DMS153 treated with DMSO at 0.1 percent for 48 hours (cell line): ENCODE measurements around the gene APOL5.
"Not testable (repeated sequence)": the region's sequence is repeated elsewhere in the genome, so short reads cannot be mapped to it uniquely, and the experiment has no call there.

Experiments used
- DNase-seq: peaks from one replicate; lab custom pipeline; 2025; ENCODE audit not compliant: unreplicated experiment; lab: John Stamatoyannopoulos, UW

APOL5 gene

DNA sequence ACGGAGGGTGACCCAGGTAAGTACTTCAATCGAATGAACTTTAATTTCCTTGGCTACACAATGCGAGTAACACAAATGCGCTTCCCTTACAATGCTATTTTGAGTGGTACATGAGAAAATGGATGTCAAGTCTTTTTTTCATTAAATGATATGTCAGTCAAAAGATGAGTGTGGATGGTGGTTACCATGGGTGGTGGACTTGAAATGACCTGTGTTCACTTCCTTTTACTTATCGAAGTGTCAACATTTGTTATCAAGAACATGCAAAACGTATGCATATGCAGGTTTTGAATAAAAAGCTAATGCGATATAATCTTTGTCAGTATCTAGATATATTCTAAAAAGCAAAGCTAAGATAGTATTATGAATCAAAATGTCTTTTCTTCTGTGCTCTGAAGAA, 8.8 kb upstream of the APOL5 start:
- no peak for DNase-seq

DNA sequence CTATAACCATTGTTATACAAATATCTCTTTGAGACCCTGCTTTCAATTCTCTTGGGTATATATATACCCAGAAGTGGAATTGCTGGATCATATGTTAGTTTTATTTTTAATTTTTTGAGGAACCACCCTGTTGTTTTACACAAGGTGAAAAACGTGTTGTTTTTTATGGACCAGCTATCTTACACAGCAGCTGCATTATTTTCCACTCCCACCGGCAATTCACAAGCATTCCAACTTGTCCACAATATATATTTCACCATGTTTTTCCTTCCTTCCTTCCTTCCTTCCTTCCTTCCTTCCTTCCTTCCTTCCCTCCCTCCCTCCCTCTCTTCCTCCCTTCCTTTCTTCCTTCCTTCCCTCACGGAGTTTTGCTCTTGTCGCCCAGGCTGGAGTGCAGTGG, 6.3 kb upstream of the APOL5 start:
- no peak for DNase-seq

DNA sequence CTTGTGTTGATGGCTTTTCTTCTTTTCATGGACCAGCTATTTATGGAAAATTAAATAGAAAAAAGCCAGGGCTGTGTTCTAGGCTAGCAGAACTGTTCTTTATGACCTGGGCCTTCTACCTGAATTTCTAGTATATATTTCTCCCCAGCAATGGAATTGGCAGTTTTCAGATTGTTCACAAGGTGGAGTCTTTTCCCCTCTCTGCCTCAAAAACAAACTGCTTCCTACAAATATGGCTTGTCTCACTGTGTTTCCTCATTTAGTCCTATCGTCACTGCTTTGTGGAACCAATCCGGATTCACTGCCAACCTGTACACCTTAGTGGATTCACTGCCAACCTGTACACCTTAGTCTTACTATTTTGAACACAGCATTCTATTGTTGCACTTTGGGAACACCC, 5.0 kb upstream of the APOL5 start:
- no peak for DNase-seq

DNA sequence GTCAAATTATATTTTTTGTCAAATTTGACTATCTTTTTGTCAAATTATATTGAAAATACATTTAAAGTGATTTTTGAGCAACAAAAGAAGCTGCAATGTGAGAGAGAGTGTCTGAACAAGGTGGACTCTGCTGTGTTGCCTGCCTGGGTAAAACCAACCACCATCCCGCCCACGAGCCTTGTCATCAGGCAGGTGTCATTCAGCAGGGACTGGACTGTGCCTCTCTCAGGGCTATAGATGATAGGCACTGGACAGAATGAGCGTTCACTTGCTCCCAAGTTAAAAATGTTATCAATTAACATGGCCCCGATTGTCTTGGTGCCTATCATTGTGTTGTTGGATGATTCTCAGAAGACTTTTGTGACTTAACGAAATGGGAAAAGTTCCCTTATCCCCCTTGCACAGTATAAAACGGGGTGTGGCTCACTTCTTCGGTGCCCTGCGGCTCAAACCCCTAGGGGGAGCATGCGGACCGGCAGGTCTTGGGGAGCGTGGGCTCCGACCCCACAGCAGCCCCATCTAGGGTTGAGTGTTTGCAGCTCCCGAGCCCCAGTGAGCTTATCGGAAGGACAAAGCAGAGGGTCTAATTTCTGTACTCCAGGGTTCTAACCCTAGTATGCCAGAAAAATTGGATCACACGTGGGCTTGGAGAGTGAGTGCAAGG, 1.7 kb downstream of the APOL5 start:
- DNase-seq: no peak

DNA sequence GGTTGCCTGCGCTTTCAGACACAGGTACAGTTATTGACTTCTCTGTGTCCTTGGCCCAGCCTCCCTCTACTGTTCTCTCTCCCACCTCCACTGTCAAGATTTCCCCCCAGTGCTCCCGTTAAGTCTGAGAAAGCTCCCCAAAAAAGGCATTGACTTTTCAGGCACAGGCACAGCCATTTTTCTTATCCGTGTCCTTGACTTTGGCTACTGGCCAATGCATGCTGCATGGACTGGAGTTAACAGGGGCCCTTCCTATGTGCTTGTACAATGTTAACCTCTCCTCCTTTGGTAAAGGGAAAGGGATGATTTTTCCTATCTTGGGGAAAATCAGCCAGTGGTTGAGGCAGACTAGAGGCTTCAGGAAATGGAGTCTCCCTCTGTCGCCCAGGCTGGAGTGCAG, 4.3 kb downstream of the APOL5 start:
- DNase-seq: no peak

DNA sequence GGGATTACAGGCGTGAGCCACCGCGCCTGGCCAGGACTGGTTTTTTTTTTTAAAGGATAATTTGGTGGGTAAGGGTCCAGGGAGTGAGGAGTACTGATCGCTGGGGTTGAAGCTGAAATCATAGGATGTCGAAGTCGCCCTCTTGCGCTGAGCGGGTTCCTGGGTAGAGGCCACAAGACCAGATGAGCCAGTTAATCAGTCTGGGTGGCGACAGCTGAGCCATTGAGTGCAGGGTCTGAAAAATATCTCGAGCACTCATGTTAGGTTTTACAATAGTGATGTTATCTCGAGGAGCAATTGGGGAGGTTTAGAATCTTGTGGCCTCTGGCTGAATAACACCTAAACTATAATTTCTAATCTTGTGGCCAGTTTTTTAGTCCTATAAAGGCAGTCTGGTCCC, 7.8 kb downstream of the APOL5 start:
- DNase-seq: no peak

DNA sequence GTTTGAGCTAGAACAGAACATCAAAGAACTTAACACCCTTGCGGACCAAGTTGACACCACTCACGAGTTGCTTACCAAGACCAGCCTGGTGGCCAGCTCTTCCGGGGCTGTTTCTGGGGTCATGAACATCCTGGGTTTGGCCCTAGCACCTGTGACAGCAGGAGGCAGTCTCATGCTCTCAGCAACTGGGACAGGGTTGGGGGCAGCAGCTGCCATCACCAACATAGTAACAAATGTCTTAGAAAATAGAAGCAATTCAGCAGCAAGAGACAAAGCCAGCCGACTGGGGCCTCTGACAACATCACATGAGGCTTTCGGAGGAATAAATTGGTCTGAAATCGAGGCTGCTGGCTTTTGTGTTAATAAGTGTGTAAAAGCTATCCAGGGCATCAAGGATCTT, 8.7 kb downstream of the APOL5 start:
- DNase-seq: no peak

DNA sequence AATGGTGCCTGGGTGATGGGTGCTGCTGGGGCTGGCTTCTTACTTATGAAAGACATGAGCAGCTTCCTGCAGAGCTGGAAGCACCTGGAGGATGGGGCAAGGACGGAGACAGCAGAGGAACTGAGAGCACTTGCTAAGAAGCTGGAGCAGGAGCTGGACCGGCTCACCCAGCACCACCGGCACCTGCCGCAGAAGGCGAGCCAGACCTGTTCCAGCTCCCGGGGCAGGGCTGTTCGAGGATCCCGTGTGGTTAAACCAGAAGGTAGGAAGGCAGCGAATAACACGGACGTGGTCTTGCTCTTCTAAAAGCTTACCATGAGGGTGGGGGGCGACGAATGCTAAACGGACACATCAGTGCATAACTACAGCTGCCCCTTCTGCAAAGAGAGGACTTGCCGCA, 9.3 kb downstream of the APOL5 start:
- no peak for DNase-seq

DNA sequence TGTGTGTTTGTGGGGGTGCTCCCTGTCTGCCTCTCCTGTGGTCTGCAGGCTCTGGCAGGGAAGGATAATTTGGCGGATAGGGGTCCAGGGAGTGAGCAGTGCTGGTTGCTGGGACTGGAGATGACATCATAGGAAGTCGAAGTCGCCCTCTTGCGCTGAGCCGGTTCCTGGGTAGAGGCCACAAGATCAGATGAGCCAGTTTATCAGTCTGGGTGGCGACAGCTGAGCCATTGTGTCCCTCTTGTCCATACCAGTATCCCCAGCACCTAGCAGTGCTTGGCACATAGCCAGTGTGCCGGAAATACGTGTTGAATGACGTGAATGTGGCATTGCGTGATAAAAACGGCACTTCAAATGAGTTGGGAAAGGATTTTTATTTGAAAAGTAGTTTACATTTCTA, 9.8 kb downstream of the APOL5 start:
- no peak for DNase-seq

DNA sequence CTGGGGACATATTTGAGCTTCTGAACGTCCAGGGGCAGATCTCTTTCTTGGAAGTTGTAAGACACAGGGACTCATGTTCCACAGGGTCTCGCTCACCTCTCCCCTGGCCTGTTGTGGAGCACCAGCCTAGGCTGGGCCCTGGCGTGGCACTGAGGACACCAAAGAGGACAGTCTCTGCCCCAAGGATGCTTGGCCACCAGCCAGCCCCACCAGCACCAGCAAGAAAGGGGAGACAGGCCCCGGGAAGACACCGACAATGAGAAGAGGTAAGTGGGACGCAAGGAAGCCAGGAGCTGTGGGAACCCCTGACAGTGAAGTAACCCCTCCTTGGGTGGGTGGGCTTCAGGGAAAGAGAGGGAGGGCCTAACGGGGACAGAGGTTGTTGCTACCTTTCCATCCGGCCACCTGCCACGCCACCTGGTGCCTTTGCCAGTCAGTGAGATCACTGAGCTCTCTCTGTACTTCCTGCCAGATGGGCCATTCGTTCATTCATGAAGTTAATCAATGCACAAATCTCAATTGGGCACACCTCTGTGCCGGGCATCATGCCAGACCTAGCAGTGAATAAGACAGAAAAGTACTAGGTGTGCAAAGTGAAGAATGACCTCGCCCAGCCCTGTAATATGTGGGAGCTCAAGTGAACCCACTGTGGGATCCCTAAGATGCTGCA, 11.1 kb downstream of the APOL5 start:
- DNase-seq: peak; percentile 74

DNA sequence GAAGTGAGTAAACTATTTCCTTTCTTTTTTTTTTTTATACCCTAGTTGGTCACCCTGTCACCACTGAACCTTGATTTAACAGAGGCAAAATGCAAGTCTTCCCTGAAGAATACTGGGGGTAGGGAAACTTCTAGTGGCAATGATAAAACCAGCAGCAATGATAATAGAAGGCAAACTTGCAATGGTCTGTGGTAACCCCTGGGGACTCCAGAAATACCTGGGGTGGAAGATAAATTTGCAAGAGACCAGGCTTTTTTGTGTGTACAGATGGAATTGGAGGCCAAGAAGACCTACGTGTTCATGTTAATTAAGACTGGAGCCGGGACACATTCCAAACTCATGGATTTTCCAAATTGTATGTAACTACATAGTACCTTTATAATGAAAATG, 11.6 kb downstream of the APOL5 start:
- no peak for DNase-seq

DNA sequence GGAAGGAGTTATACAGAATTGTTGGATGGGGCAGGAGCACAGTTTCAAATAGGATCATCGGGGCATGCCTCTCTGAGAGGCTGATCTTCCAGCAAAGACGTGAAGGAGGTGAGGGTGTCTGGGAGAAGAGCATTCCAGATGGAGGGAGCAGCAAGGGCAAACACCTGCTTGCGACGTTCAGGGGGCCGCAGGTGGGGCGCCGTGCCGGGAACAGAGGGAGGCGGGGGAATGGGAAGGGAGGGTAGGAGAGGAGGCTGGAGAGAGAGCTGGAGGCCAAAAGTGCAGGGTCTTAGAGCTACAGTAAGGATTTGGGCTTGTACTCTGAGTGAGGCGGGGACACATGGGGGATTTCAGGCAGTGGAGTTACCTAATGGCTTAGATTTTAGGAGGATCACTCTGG, 13.6 kb downstream of the APOL5 start:
- no peak for DNase-seq

DNA sequence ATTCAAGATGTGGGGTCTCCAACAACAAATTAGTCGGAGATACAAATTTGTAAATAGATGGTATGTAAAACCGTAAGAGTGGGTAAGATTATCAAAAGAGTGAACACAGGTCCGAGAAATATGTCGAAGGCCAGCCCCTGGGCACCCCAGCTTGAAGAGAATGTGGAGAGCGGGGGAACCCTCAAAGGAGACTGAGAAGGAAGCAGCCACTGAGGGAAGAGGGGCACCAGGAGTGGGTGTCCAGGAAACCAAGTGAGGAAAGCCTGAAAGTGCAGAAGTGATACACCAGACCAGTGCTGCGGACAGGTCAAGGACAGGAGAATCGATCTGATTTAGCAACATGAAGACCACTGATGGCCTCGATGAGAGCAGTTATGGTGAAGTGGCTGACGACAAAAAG, 14.4 kb downstream of the APOL5 start:
- DNase-seq: no peak

DNA sequence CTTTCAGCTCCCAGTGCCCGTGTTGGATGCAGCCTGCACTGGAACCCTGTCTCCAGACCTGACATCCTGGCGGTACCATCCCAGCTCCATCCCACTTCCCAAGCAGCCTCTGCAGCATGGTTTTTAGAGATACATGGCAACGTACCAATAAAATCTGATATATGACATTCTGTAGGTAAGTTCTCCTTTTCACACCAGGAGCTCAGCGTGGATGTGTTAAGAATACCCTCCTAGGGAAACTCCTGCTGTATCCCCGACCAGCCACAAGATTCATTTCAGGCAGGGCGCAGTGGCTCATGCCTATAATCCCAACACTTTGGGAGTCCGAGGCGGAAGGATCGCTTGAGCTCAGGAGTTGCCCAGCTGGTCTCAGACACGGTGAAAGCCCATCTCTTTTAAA, 15.4 kb downstream of the APOL5 start:
- DNase-seq: no peak

DNA sequence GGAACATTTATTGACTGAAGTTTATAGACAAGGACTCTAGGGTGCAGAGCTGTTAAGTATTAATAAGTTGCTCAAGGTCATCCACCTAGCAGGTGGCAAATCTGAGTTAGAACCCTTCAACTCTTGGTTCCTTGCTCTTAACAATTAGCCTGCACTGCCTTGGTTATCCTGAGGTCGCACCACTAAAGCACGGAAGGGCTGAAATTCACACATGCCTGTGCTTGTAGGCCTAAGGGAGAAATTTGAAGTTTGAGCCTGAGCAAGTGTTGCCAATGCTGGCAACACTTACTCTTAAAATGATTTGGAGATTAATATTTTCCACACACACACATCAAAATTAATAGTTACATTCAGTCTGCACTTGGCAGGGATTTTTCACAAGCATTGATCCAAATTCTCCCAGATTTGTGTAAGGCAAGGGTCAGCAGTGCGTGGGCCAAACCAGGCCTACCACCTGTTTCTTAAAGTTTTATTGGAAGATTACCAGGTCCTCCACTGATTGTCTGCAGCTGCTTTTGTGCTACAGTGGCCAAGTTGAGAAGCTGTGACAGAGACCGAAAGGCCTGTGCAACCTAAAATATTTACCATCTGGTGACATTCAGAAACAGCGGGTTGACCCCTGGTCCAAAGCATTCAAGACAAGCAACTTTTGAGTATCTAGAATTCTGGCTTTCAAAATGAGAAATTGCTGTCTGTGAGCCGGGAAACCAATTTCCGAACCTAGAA, 16.3 kb downstream of the APOL5 start:
- no peak for DNase-seq

DNA sequence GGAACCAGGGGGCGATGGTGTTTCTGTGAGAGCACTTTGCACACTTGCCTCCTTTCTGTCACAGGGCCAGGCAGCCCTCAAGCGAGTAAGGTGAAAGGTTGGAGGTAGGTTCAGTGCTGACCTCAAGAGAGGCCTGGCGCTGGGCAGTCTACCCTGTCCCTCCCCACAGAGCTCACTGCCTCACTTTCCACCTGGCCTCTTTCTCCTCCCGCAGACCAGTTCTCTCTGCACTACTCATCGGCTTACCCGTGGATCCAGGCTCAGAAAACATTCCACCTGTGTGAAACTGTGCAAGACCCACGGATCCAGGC, 16.8 kb downstream of the APOL5 start:
- no peak for DNase-seq

DNA sequence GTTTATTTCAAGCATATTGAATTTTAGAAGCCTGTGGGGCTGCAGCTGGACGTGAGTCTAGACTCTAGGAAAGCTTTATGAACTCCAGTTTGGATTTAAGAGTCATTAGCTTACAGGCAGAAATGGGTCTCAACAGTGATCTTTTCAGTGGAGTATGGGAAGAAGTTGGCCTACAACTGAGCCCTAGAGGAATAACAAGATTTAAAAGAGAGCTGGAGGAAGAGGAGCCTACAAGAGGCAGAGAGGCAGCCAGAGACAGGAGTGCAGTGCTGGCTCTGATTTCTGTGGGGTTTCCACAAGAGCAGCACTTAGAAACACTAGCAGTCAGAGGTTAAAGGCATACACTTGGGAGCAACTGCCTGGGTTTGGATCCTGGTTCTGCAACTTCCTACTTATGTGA, 17.9 kb downstream of the APOL5 start:
- DNase-seq: no peak

DNA sequence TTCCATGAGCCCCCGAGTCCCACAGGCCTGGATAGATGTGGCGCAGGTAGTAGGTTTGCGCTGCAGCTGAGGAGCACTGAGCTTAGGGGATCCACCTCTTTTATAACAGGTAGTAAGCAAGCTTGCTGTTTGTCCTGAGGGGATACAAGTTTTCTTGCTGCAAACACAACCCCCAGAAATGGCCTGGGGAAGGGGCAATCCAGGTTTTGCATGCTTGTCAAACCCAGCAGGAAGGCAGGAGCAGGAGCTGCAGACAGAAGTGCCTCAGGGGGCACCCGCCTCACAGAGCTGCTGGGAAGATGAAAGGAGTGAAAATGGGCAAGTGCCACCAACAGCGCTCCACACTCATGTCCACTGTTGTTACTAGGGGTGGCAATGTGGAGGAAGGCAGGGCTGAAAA, 18.5 kb downstream of the APOL5 start:
- DNase-seq: no peak

DNA sequence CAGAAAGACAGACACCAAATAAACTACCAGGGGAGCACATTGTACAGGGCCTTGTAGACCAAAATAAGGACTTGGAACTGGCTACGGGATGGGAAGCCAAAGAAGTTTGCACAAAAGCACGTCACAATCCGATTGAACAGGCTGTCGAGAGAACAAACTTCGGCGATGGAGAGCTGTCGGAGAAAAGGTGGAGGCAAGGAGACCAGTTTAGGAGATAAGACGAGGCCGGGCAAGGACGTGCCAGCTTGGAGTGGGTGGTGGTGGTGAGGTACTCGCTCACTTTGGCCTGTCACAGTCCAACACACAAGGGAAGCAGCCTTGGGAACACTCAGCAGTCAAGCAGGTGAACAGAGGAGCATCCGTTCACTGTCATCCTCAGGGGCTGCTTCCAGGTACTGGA, 19.0 kb downstream of the APOL5 start:
- no peak for DNase-seq

DNA sequence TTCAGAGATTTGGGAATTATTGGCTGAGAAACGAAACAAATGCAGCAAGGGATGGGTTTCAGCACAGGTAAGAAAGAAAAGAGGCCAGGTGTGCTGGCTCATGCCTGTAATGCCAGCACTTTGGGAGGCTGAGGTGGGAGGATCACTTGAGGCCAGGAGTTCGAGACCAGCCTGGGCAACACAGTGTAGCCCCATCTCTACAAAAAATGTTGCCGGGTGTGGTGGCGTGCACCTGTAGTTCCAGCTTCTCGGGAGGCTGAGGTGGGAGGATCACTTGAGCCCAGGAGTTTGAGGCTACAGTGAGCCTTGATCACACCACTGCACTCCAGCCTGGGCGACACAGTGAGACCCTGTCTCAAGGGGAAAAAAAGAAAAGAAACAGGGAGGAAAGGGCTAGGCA, 20.2 kb downstream of the APOL5 start:
- DNase-seq: not testable (repeated sequence)

DNA sequence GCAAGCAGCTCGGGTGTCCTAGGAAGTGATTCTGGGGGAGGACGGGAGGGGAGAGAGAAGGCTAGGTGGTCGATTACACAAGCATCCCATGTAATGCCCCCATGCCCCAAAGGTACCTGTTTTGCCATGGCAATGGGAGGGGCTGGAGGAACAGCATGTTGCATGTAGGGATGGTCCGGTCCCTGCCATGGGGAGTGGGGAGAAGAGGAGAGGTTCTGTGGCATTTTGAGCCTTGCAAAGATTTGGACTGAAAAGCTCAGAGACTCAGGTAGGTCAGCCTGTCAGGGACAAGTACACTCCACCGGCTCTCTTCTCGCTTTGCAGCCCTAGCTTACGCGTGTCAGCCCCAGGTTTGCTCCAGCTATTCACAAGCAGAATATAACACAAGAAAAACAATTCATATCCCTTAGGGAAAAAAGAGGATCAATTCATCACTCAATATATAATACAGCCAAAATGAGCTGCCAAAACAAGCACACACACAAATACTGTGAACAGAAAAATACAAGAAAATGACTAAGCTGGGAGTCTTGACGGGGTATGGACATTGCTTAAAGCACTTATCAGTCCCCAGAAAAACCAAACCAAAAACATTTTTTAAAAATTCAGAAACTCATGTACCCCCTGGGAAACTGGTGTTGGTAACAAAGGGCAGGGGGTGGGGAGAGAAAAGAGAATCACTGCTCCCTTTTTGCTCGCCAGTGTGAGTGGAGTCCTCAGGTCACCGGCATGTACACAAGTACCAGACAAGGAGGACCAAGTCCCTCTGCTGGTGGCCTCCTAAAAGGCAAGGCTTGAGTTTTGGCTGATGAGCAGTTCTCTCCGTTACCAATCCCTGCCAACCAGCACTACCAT, 21.6 kb downstream of the APOL5 start:
- no peak for DNase-seq

DNA sequence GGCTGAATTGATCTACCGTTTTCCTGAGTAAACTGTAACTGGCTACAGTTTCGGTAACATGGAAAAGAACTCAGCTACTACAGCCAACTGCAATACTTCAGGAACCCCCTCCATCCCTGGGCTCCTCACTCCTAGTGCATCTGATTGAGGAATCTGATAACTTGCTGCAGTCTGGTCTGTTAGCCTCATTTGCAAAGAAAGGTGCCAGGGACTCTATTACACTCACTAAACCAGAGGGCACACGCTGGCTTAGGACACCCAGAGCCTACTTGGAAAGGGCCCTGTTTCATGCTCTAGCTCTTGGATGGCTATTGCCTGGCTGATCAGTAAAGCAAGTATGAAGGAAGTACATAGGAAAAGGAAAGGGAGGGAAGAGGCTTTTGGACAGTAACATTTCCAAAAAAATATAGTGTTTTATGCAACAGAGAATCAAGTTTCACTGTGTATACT, 22.3 kb downstream of the APOL5 start:
- DNase-seq: no peak
